K562 (cell line): ENCODE results near the gene DCAF17.

ENCODE experiments used
- ATF3 ChIP-seq, 2 experiments: fragments of 450-650 bp in 1 of 2; sonication (generic) in 1 of 2; formaldehyde crosslinking in 1 of 2; IDR thresholded peaks in 1 of 2; conservative IDR thresholded peaks in 1 of 2; 2 replicates each; pipeline versions ENCODE4 v1.6.1 to v1.8.1; 2016 to 2023; ENCODE audit warnings: mild to moderate bottlenecking in 2 of 2, moderate library complexity in 2 of 2, inconsistent platforms in 1 of 2, missing genetic modification reagents in 1 of 2
- CSDE1 ChIP-seq, 2 experiments: fragments of 450-650 bp; IDR thresholded peaks; 2 replicates each; pipeline ENCODE4 v1.6.1; 2016; ENCODE audit warnings: mild to moderate bottlenecking in 1 of 2
- EZH2 ChIP-seq: IDR thresholded peaks from 2 replicates; pipeline ENCODE4 v1.6.1; 2012; ENCODE audit warnings: low read depth, mild to moderate bottlenecking, inconsistent platforms, low read length, borderline replicate concordance
- FOXO4 ChIP-seq: fragments of 450-650 bp; formaldehyde crosslinking; IDR thresholded peaks from 2 replicates; pipeline ENCODE4 v1.4.0; 2020; ENCODE audit warnings: mild to moderate bottlenecking, moderate library complexity
- HDAC2 ChIP-seq: fragments of 450-650 bp; IDR thresholded peaks from 2 replicates; pipeline ENCODE4 v1.6.1; 2016; ENCODE audit warnings: mild to moderate bottlenecking
- JUND ChIP-seq, 2 experiments: IDR thresholded peaks; 2 replicates in 1 of 2; 3 replicates in 1 of 2; pipeline ENCODE4 v1.6.1; 2011; ENCODE audit warnings: borderline replicate concordance in 2 of 2, low read depth in 2 of 2, low read length in 2 of 2, improper control_type of control experiment in 1 of 2, missing biosample characterization in 1 of 2, missing genetic modification characterization in 1 of 2, missing genetic modification reagents in 1 of 2
- MYC ChIP-seq, 2 experiments: fragments of 250-450 bp in 1 of 2; sonication (Bioruptor Pico) in 1 of 2; IDR thresholded peaks; 2 replicates each; pipeline versions ENCODE4 v1.5.1 to v1.6.1; 2012 to 2021; ENCODE audit warnings: low read depth in 2 of 2, borderline replicate concordance in 1 of 2, improper control_type of control experiment in 1 of 2, low read length in 1 of 2, mild to moderate bottlenecking in 1 of 2, moderate library complexity in 1 of 2
- REST ChIP-seq, 2 experiments: fragments of 450-650 bp; formaldehyde crosslinking in 1 of 2; IDR thresholded peaks; 2 replicates each; pipeline versions ENCODE4 v1.4.0 to v1.6.1; 2014 to 2020; ENCODE audit warnings: mild to moderate bottlenecking in 2 of 2, borderline replicate concordance in 1 of 2, low read depth in 1 of 2
- RUNX1 ChIP-seq: sonication (generic); IDR thresholded peaks from 2 replicates; pipeline ENCODE4 v1.6.1; 2016; ENCODE audit warnings: antibody characterized with exemption, low read depth
- ZNF766 ChIP-seq: fragments of 200-800 bp; sonication (Bioruptor generic); conservative IDR thresholded peaks from 2 replicates; pipeline ENCODE4 v1.6.1; 2016; ENCODE audit warnings: missing genetic modification characterization, missing compliant biosample characterization

GRCh38 chr2:171441470-171441869, 7.4 kb downstream of the DCAF17 start:
- TF ChIP-seq EZH2 (no peak), RUNX1 (no peak), MYC (IDR thresholded peaks at IDR 0.05; ENCODE audit: low read depth, low read length) (no peak), MYC (CRISPR knock-in tag; IDR thresholded peaks at IDR 0.05; ENCODE audit: borderline replicate concordance, low read depth) (no peak), ATF3 (IDR thresholded peaks at IDR 0.05) (no peak), ATF3 (CRISPR knock-in tag; conservative IDR thresholded peaks at IDR 0.05) (no peak), JUND (IDR thresholded peaks at IDR 0.05; ENCODE audit: borderline replicate concordance, low read depth, low read length) (no peak), JUND (tag; IDR thresholded peaks at IDR 0.05; ENCODE audit: borderline replicate concordance, low read depth, low read length) (no peak), CSDE1 (IDR thresholded peaks at IDR 0.05) (no peak), HDAC2 (no peak), FOXO4 (CRISPR knock-in tag) (no peak), ZNF766 (CRISPR knock-in tag) (no peak), REST (IDR thresholded peaks at IDR 0.05; ENCODE audit: borderline replicate concordance) (no peak), REST (CRISPR knock-in tag; IDR thresholded peaks at IDR 0.05; ENCODE audit: low read depth) (no peak)
